Measurements from ENCODE around the gene ECI1.

GRCh38 chr16:2271848-2272461, 20.6 kb upstream of the ECI1 start:
- TF ChIP-seq CTCF (conservative IDR thresholded peaks at IDR 0.05 in 1 of 2, IDR thresholded peaks at IDR 0.05 in 1 of 2; ENCODE audit: extremely low read depth in 1 of 2, insufficient read depth in 1 of 2, low read depth in 1 of 2, low read length in 2 of 2) (no peak), EZH2 (IDR thresholded peaks at IDR 0.05; ENCODE audit: borderline replicate concordance, low read length) (no peak)
